ENCODE results near the gene ZNF324. TPM values are rescaled to one million over a fixed set of nuclear protein-coding genes. Genes with fewer than 3 reads are reported as not detected.

Gene ZNF324
- total and polyA plus RNA-seq, 5 experiments from 2014 or later: 8.3 to 28.0 (median 16.2) TPM

DNA sequence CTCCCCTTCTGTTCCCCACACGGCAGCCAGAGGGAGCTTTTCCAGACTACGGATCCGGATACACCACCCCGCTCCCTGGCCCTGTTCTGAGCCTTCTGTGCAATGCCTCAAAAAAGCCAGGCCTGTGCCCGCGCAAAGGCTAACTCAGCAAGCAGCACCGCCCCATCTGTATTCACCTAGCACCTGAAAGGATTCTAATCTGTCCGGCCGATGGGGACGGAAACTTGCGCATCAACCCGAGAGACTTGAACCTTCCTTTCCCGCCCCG, 52.1 kb downstream of the ZNF324 start:
- peak overlapping the region; percentile 95 to 98 (median 98) for H3K27ac Mint-ChIP-seq
- H3K36me3 Mint-ChIP-seq: peaks cover 0 to 10% (median 0%) of the 10 kb centered on the region in 3 donors

GRCh38 chr19:58519355-58520256, 52.7 kb downstream of the ZNF324 start, which contains the start of gene ZBTB45:
TSS of gene ZBTB45 (minus strand) at chr19:58519810. CDS start at chr19:58517673, 2,137 bp downstream.
- peak; percentile 81 to 92 (median 89) for DNase-seq

More for the DNA sequence above, 52.1 kb downstream of the ZNF324 start:
- DNase-seq (peak in 9 of 10 donors; percentile 30 to 73 (median 41)), ATAC-seq (peak; percentile 12 to 18)
- POLR2A ChIA-PET: interaction anchor here (0.6 to 5.0 kb wide), 21 partner anchors 12 to 337 kb away, joined by 3 to 94 read pairs (median 7); partner anchors contain the start of genes CHMP2A, ERVK3-1, MZF1 and TRIM28
- Mint-ChIP-seq H3K4me1 (peaks cover 29 to 50% (median 46%) of the 10 kb centered on the region in 4 donors), H3K27me3 (no peaks in the 10 kb centered on the region), H3K4me3 (peak overlapping the region; percentile 92 to 98 (median 96)), H3K9me3 (no peaks in the 10 kb centered on the region)

DNA sequence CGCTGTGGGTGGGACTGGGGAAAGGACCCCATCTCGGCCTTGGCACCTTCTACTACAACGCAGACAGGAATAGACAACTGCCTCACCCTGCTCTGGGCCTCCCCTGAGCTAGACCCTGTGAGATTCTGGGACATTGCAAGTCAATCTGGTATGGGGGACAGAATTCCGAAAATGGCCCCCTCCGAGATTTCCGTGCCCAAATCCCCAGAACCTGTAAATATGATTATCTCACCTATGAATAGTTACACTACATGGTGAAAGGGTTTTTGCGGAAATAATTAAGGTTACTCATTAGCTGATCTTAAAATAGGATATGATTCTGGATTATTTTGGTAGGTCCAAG, 53.3 kb downstream of the ZNF324 start:
- Mint-ChIP-seq H3K9me3 (no peaks in the 10 kb centered on the region), H3K27me3 (no peaks in the 10 kb centered on the region), H3K4me3 (peak overlapping the region; percentile 92 to 98 (median 96)), H3K27ac (peak overlapping the region; percentile 95 to 98 (median 98)), H3K36me3 (peaks cover 0 to 10% (median 0%) of the 10 kb centered on the region in 3 donors), H3K4me1 (peaks cover 28 to 41% (median 38%) of the 10 kb centered on the region in 4 donors)
- DNase-seq (no peak), ATAC-seq (no peak)
- POLR2A ChIA-PET: interaction anchor here (0.7 to 5.0 kb wide), 30 partner anchors 9 to 497 kb away, joined by 3 to 94 read pairs (median 7); partner anchors contain the start of genes CHMP2A, ERVK3-1, TRIM28 and UBE2M

More at GRCh38 chr19:58519355-58520256, 52.7 kb downstream of the ZNF324 start, which contains the start of gene ZBTB45:
- ATAC-seq: peak; percentile 82
- H3K36me3 Mint-ChIP-seq: peaks cover 0 to 10% (median 0%) of the 10 kb centered on the region in 3 donors
- H3K9me3 Mint-ChIP-seq: no peaks in the 10 kb centered on the region
- peaks cover 28 to 45% (median 42%) of the 10 kb centered on the region in 4 donors for H3K4me1 Mint-ChIP-seq
- H3K4me3 Mint-ChIP-seq: peak within 1 kb of the TSS; percentile 92 to 98 (median 96)
- H3K27ac Mint-ChIP-seq: peak within 1 kb of the TSS; percentile 95 to 98 (median 98)
- H3K27me3 Mint-ChIP-seq: no peaks in the 10 kb centered on the region
- POLR2A ChIA-PET: interaction anchor here (0.6 to 5.0 kb wide), 32 partner anchors 9 to 497 kb away, joined by 3 to 94 read pairs (median 7); partner anchors contain the start of genes CHMP2A, ERVK3-1, TRIM28 and UBE2M

DNA sequence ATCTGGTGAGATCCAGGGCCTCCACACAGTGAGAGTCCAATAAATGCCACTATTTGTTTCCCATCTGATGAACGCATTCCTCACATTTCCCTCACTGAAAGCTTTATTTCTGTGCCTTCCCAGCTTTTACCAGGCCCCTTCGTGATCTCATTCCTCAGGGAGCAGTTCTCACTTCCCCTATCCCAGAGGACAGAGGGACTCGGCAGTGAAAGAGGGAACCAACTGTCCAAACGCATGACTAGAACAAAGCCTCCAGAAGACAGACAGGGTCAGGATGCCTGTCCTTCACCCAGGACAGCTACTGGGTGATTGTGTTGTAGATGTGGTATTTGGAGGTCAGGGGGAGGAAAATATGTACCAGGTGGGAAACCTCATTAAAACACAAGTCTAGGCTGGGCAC, 54.8 kb downstream of the ZNF324 start:
- H3K4me1 Mint-ChIP-seq: peaks cover 23 to 33% (median 30%) of the 10 kb centered on the region in 4 donors
- peak overlapping the region in 3 of 10 donors; percentile 9 to 84 (median 44) for H3K27ac Mint-ChIP-seq
- POLR2A ChIA-PET: interaction anchor here (0.6 to 5.0 kb wide), 8 partner anchors 17 to 464 kb away, joined by 3 to 94 read pairs (median 12); partner anchors contain the start of genes CHMP2A, MZF1, TRIM28 and UBE2M
- no peaks in the 10 kb centered on the region for H3K27me3 Mint-ChIP-seq
- H3K4me3 Mint-ChIP-seq: peak overlapping the region in 3 of 10 donors; percentile 38 to 62 (median 54)
- H3K9me3 Mint-ChIP-seq: no peaks in the 10 kb centered on the region
- no peak for DNase-seq
- H3K36me3 Mint-ChIP-seq: peaks cover 0 to 7% (median 0%) of the 10 kb centered on the region in 3 donors
- no peak for ATAC-seq

DNA sequence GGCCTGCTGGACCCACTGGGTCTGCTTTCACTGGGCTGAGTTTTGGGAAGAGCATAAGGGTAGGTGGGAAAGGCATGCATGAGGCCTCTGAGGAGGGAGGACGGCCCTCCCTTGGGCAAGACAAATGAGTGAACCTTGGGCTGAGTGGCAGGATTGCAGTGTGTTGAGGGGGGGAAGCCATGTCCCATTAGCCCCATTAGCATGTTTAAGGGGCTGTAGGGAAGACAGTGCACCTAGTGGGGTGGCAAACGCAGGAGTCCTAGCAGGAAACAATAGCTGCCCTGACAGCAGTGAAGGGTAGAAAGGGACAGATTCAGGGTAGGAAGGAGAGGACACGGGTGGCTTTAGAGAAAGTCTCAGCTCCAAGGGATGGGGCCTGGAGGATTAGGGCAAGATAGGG, 55.8 kb downstream of the ZNF324 start:
- no peaks in the 10 kb centered on the region for H3K9me3 Mint-ChIP-seq
- peaks cover 23 to 29% (median 29%) of the 10 kb centered on the region in 4 donors for H3K4me1 Mint-ChIP-seq
- POLR2A ChIA-PET: no interaction called here
- peak overlapping the region in 5 of 10 donors; percentile 16 to 82 (median 73) for H3K27ac Mint-ChIP-seq
- no peaks in the 10 kb centered on the region for H3K27me3 Mint-ChIP-seq
- DNase-seq (no peak), ATAC-seq (no peak)
- H3K36me3 Mint-ChIP-seq: peaks cover 0 to 3% (median 0%) of the 10 kb centered on the region in 3 donors
- peak overlapping the region in 1 of 10 donors; percentile 26 for H3K4me3 Mint-ChIP-seq

Other genes starting within 250 kb of the ZNF324 start
- gene ZNF544, start 238.2 kb upstream of the ZNF324 start, total RNA-seq: 10 to 100 TPM; 57.4 to 60.1 TPM
- gene ZNF544, start 238.2 kb upstream of the ZNF324 start, polyA plus RNA-seq: 10 to 100 TPM; 19.5 to 35.2 (median 23.9) TPM
- 10 to 100 TPM; 12.9 to 13.1 TPM for gene ZNF8, start 188.1 kb upstream of the ZNF324 start, total RNA-seq
- 1 to 10 TPM in 1 of 3 donors, under 1 TPM in 2; 0.44 to 1.1 (median 0.75) TPM for gene ZNF8, start 188.1 kb upstream of the ZNF324 start, polyA plus RNA-seq
- 10 to 100 TPM; 84.3 to 86.1 TPM for gene ERVK3-1, start 161.7 kb upstream of the ZNF324 start, total RNA-seq
- 10 to 100 TPM; 55.1 to 80.9 (median 72.0) TPM for gene ERVK3-1, start 161.7 kb upstream of the ZNF324 start, polyA plus RNA-seq
- 1 to 10 TPM; 4.6 TPM for gene ZSCAN22, start 140.1 kb upstream of the ZNF324 start, total RNA-seq
- 1 to 10 TPM in 2 of 3 donors, under 1 TPM in 1; 0.69 to 3.3 (median 1.4) TPM for gene ZSCAN22, start 140.1 kb upstream of the ZNF324 start, polyA plus RNA-seq
- gene A1BG, start 113.6 kb upstream of the ZNF324 start, total RNA-seq: 10 to 100 TPM; 26.3 to 38.3 TPM
- 100 to 1,000 TPM in 2 of 3 donors, 10 to 100 TPM in 1; 96.6 to 126 (median 121) TPM for gene A1BG, start 113.6 kb upstream of the ZNF324 start, polyA plus RNA-seq
- 1 to 10 TPM; 4.7 to 6.6 TPM for gene ZNF497, start 104.3 kb upstream of the ZNF324 start, total RNA-seq
- 1 to 10 TPM; 1.8 to 2.2 (median 1.9) TPM for gene ZNF497, start 104.3 kb upstream of the ZNF324 start, polyA plus RNA-seq
- gene ZNF837, start 86.0 kb upstream of the ZNF324 start, total RNA-seq: 1 to 10 TPM; 5.6 to 5.8 TPM
- 10 to 100 TPM in 1 of 3 donors, 1 to 10 TPM in 2; 4.2 to 14.3 (median 9.9) TPM for gene ZNF837, start 86.0 kb upstream of the ZNF324 start, polyA plus RNA-seq
- gene RPS5, start 79.8 kb upstream of the ZNF324 start, total RNA-seq: 1,000 to 10,000 TPM; 1,656 to 1,664 TPM
- gene RPS5, start 79.8 kb upstream of the ZNF324 start, polyA plus RNA-seq: 1,000 to 10,000 TPM; 1,899 to 2,106 (median 2,080) TPM
- gene RNF225, start 71.4 kb upstream of the ZNF324 start, total RNA-seq: 1 to 10 TPM in 1 of 2 experiments, under 1 TPM in 1; 0.39 to 1.2 TPM
- not detected for gene RNF225, start 71.4 kb upstream of the ZNF324 start, polyA plus RNA-seq
- 10 to 100 TPM; 10.6 to 10.7 TPM for gene ZNF584, start 58.4 kb upstream of the ZNF324 start, total RNA-seq
- gene ZNF584, start 58.4 kb upstream of the ZNF324 start, polyA plus RNA-seq: 1 to 10 TPM; 6.3 to 6.5 (median 6.4) TPM
- 10 to 100 TPM in 1 of 2 experiments, 1 to 10 TPM in 1; 10.0 to 10.6 TPM for gene ZNF132, start 26.9 kb upstream of the ZNF324 start, total RNA-seq
- 1 to 10 TPM; 1.0 to 3.1 (median 2.0) TPM for gene ZNF132, start 26.9 kb upstream of the ZNF324 start, polyA plus RNA-seq
- 10 to 100 TPM; 11.4 to 12.9 TPM for gene ZNF324B, start 15.5 kb upstream of the ZNF324 start, total RNA-seq
- gene ZNF324B, start 15.5 kb upstream of the ZNF324 start, polyA plus RNA-seq: 1 to 10 TPM; 1.4 to 2.6 (median 1.8) TPM
- 10 to 100 TPM; 18.7 to 20.4 TPM for gene ZNF446, start 9.3 kb downstream of the ZNF324 start, total RNA-seq
- 1 to 10 TPM; 1.6 to 2.7 (median 2.4) TPM for gene ZNF446, start 9.3 kb downstream of the ZNF324 start, polyA plus RNA-seq
- 10 to 100 TPM; 16.6 to 19.9 TPM for gene SLC27A5, start 44.9 kb downstream of the ZNF324 start, total RNA-seq
- 10 to 100 TPM; 24.5 to 39.2 (median 31.1) TPM for gene SLC27A5, start 44.9 kb downstream of the ZNF324 start, polyA plus RNA-seq
- 10 to 100 TPM; 21.3 to 23.0 TPM for gene ZBTB45, start 52.7 kb downstream of the ZNF324 start, total RNA-seq
- 1 to 10 TPM; 2.8 to 5.3 (median 3.5) TPM for gene ZBTB45, start 52.7 kb downstream of the ZNF324 start, polyA plus RNA-seq
- gene TRIM28, start 77.0 kb downstream of the ZNF324 start, total RNA-seq: 100 to 1,000 TPM; 429 to 434 TPM
- gene TRIM28, start 77.0 kb downstream of the ZNF324 start, polyA plus RNA-seq: 100 to 1,000 TPM in 1 of 3 donors, 10 to 100 TPM in 2; 55.7 to 114 (median 62.7) TPM
- 10 to 100 TPM; 59.2 to 60.0 TPM for gene CHMP2A, start 88.0 kb downstream of the ZNF324 start, total RNA-seq
- gene CHMP2A, start 88.0 kb downstream of the ZNF324 start, polyA plus RNA-seq: 100 to 1,000 TPM; 135 to 154 (median 144) TPM
- 10 to 100 TPM; 48.5 to 51.2 TPM for gene UBE2M, start 91.5 kb downstream of the ZNF324 start, total RNA-seq
- 10 to 100 TPM; 10.4 to 20.5 (median 18.0) TPM for gene UBE2M, start 91.5 kb downstream of the ZNF324 start, polyA plus RNA-seq
- 10 to 100 TPM; 49.1 to 53.2 TPM for gene MZF1, start 106.3 kb downstream of the ZNF324 start, total RNA-seq
- 10 to 100 TPM in 2 of 3 donors, 1 to 10 TPM in 1; 9.1 to 12.7 (median 11.7) TPM for gene MZF1, start 106.3 kb downstream of the ZNF324 start, polyA plus RNA-seq